Measurements from ENCODE around the gene FLNC.

FLNC gene

DNA sequence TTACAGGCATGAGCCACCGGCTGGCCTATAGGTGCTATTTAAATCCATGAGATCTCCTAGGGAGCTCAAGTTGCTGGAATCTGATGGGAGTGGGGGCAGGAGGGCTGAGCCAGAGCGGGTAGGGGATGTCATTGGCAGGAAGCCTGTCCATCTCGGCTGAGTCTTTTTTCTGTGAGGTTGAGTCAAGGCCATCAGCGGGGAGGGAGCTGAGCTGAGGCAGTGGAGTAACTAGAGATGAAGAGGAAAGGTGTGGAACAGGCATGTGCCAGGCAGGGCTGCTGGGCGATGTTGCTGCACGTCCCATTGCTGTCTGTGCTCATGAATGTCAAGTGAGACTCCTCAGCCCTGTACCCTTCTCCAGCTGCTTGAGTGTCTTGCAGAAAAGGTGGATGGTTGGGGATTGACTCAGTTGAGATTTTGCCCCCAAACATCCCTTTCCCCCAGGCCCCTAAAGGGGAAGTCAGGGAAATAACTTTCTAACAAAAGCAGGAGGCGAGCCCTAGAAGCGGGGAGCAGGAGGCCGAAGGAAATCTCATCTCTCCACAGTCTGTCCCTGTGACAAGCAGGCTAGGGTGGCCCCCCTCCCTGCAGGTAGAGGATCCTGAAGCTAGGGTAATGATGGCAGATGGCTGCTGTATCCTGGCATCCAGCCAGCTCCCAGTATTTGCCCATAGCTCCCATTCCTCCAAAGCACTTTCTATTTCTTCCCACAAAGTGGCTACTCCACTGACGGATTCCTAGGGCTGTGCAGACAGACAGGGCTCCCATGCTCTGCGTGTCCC is 37.8 kb downstream of the FLNC start:
- DNase-seq (ENCODE audit: extremely low read depth, low read depth): no peak
- TF ChIP-seq CTCF (IDR thresholded peaks at IDR 0.05; ENCODE audit: low read depth, low read length): no peak

DNA sequence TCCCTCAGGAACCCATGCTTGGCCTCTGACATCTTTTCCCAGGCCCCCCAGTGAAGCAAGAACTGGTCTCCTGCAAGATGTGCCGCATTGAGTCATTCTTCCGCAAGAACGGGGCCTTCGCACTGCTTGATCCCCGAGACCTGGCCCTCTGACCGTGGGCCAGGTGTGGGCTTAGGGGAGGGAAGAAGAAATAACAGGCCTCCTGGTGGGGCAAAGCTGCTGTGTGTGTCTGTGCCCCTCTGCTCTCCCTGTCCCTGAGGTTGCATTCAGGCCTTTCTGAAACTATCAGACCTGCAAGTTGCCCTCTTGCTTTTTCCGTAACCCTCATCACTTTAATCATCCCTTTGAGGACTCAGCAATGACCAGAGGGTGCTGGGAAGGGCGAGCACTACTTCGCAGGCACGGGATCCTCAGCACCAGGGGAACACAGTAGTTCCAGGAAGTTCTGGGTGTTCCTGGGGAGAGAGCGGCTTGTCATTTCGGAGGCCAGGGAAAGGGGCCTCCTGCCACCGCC is 38.5 kb downstream of the FLNC start:
- no peak for DNase-seq (ENCODE audit: extremely low read depth, low read depth)
- TF ChIP-seq CTCF (IDR thresholded peaks at IDR 0.05; ENCODE audit: low read depth, low read length): no peak

GRCh38 chr7:128869138-128869943 is 39.1 kb downstream of the FLNC start:
- no peak for DNase-seq (ENCODE audit: extremely low read depth, low read depth)

DNA sequence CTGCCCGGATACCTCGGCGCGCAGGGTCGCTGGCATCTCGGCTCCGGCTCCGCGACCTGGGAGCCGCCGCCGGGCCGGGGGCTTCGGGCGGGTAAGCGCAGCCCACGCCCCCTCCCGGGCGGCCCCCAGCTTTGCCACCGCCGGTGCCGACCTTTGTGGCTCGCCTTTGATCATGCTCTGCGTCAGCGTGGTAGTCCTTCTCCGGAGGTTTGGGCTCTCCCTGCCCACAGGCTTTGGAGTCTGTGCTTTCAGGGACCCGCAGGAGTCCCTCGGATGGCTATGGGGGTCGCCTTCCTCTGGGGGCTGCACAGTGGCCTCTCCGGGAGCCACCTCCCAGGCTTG is 39.7 kb downstream of the FLNC start:
- no peak for DNase-seq (ENCODE audit: extremely low read depth, low read depth)
- TF ChIP-seq CTCF (IDR thresholded peaks at IDR 0.05; ENCODE audit: low read depth, low read length): no peak

More at GRCh38 chr7:128869138-128869943, 39.1 kb downstream of the FLNC start:
- TF ChIP-seq CTCF (IDR thresholded peaks at IDR 0.05; ENCODE audit: low read depth, low read length): no peak; the same call in 1 of the 2 replicates

- no peak for DNase-seq (ENCODE audit: extremely low read depth, low read depth)
Measured at GRCh38 chr7:128871050-128871449, 40.8 kb downstream of the FLNC start.

GRCh38 chr7:128872394-128872824 is 42.2 kb downstream of the FLNC start:
- no peak for DNase-seq (ENCODE audit: extremely low read depth, low read depth)
- no peak for TF ChIP-seq CTCF (IDR thresholded peaks at IDR 0.05; ENCODE audit: low read depth, low read length)

More at GRCh38 chr7:128871050-128871449, 40.8 kb downstream of the FLNC start:
- no peak for TF ChIP-seq CTCF (IDR thresholded peaks at IDR 0.05; ENCODE audit: low read depth, low read length)

DNA sequence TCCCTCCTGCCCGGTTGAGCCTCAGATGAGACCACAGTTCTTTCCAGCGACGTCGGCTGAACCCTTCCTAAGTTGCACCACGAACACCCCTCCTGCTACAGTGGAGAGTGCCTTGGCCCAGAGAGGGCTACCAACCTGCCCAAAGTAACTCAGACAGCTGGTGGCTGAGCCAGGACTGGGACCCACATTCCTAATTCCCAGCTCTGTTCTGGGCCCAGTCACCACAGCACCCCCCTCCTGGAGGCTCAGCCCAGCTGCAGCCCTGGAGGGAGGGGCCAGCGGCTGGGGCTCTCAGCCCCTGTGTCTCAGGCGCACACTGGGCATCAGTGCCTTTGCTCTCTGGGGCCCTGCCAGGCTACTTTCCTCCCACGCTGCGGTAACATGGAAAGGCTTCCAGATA is 43.0 kb downstream of the FLNC start:
- no peak for DNase-seq (ENCODE audit: extremely low read depth, low read depth)
- no peak for TF ChIP-seq CTCF (IDR thresholded peaks at IDR 0.05; ENCODE audit: low read depth, low read length)
